HepG2 (cell line): ENCODE measurements around the gene GCLM. TPM values are rescaled to one million over a fixed set of nuclear protein-coding genes. Genes with fewer than 3 reads are reported as not detected.

Experiments used
- CAMTA2 ChIP-seq: sonication (generic); formaldehyde crosslinking; IDR thresholded peaks from 2 replicates; pipeline ENCODE4 v1.4.0; 2020; ENCODE audit warnings: mild to moderate bottlenecking, missing genetic modification reagents, borderline replicate concordance
- FOXC1 ChIP-seq: sonication (generic); formaldehyde crosslinking; IDR thresholded peaks from 2 replicates; pipeline ENCODE4 v1.8.0; 2022; ENCODE audit warnings: mild to moderate bottlenecking, missing genetic modification reagents, borderline replicate concordance
- FOXK2 ChIP-seq: fragments of 450-650 bp; IDR thresholded peaks from 2 replicates; pipeline ENCODE4 v1.6.1; 2016
- JARID2 ChIP-seq: sonication (generic); formaldehyde crosslinking; IDR thresholded peaks from 2 replicates; pipeline ENCODE4 v1.8.1; 2023; ENCODE audit warnings: missing genetic modification reagents, inconsistent platforms; ENCODE audit not compliant: insufficient replicate concordance
- MIER2 ChIP-seq: IDR thresholded peaks from 2 replicates; pipeline ENCODE4 v1.6.1; 2016; ENCODE audit warnings: missing biosample characterization, missing genetic modification reagents
- MXI1 ChIP-seq: IDR thresholded peaks from 3 replicates; pipeline ENCODE4 v1.6.1; 2012; ENCODE audit warnings: low read depth, low read length, inconsistent platforms, borderline replicate concordance
- NFRKB ChIP-seq: fragments of 450-650 bp; IDR thresholded peaks from 2 replicates; pipeline ENCODE4 v1.6.1; 2017
- RFXANK ChIP-seq: IDR thresholded peaks from 2 replicates; pipeline ENCODE4 v1.6.1; 2016
- ZBTB38 ChIP-seq: sonication (generic); formaldehyde crosslinking; IDR thresholded peaks from 2 replicates; pipeline ENCODE4 v1.5.1; 2020; ENCODE audit warnings: mild to moderate bottlenecking, missing genetic modification reagents
- ZBTB44 ChIP-seq: sonication (generic); formaldehyde crosslinking; IDR thresholded peaks from 2 replicates; pipeline ENCODE4 v1.4.0; 2020; ENCODE audit warnings: missing genetic modification reagents
- ZFP41 ChIP-seq: sonication (generic); formaldehyde crosslinking; IDR thresholded peaks from 2 replicates; pipeline ENCODE4 v1.4.0; 2020; ENCODE audit warnings: mild to moderate bottlenecking, missing genetic modification reagents, borderline replicate concordance
- ZHX1 ChIP-seq: sonication (generic); formaldehyde crosslinking; IDR thresholded peaks from 2 replicates; pipeline ENCODE4 v1.8.1; 2022; ENCODE audit warnings: low read depth, mild to moderate bottlenecking, missing genetic modification reagents
- ZNF136 ChIP-seq: sonication (generic); formaldehyde crosslinking; IDR thresholded peaks from 2 replicates; pipeline ENCODE4 v1.8.1; 2022; ENCODE audit warnings: low read depth, mild to moderate bottlenecking, moderate library complexity, missing genetic modification reagents
- ZNF207 ChIP-seq: fragments of 450-650 bp; IDR thresholded peaks from 2 replicates; pipeline ENCODE4 v1.6.1; 2016; ENCODE audit warnings: antibody characterized with exemption, borderline replicate concordance
- ZNF326 ChIP-seq: sonication (generic); formaldehyde crosslinking; IDR thresholded peaks from 2 replicates; pipeline ENCODE4 v1.4.0; 2020; ENCODE audit warnings: missing genetic modification reagents, borderline replicate concordance
- ZNF614 ChIP-seq: IDR thresholded peaks from 2 replicates; pipeline ENCODE4 v1.6.1; 2018; ENCODE audit warnings: missing biosample characterization, missing genetic modification reagents, inconsistent platforms, borderline replicate concordance
- ZNF646 ChIP-seq: sonication (generic); formaldehyde crosslinking; IDR thresholded peaks from 2 replicates; pipeline ENCODE4 v1.9.0; 2021; ENCODE audit warnings: mild to moderate bottlenecking, missing genetic modification reagents
- ZNF720 ChIP-seq: sonication (generic); formaldehyde crosslinking; IDR thresholded peaks from 2 replicates; pipeline ENCODE4 v1.4.0; 2020; ENCODE audit warnings: missing genetic modification reagents
- ZNF737 ChIP-seq: sonication (generic); formaldehyde crosslinking; IDR thresholded peaks from 2 replicates; pipeline ENCODE4 v1.5.0; 2020; ENCODE audit warnings: missing genetic modification reagents, mild to moderate bottlenecking, borderline replicate concordance
- polyA plus RNA-seq, 8 experiments: library from polyadenylated mRNA; depleted of rRNA in 3 of 8; stranded (reverse) in 7 of 8; unstranded in 1 of 8; fragments of >200 nt; fragmentation: Illumina TruSeq in 4 of 8; extraction: Trizol in 4 of 8; gene quantifications; 2 replicates each; pipeline versions ENCODE4 v1.2.1 to v1.2.3, GENCODE V29; 2011 to 2016; ENCODE audit warnings: low read depth in 4 of 8, missing spikeins in 1 of 8, mixed read lengths in 1 of 8; ENCODE audit not compliant: insufficient read depth in 1 of 8
- total RNA-seq, 5 experiments: library from RNA; depleted of rRNA; stranded (reverse); fragments of >200 nt; fragmentation: Illumina TruSeq; extraction: Trizol; gene quantifications; 2 replicates each; pipeline ENCODE4 v1.2.3, GENCODE V29; 2016; ENCODE audit warnings: low read depth in 1 of 5

The GCLM gene
- total and polyA plus RNA-seq, 2 of the 13 experiments (the other 11 are each of a cell fraction or from before 2014, with no cell fraction given), result 8.7 to 29.9 TPM

GRCh38 chr1:93908394-93909145 is 660 bp downstream of the GCLM start (continued):
- no peak for TF ChIP-seq ZNF646 (CRISPR knock-in tag)
- no peak for TF ChIP-seq ZNF326 (CRISPR knock-in tag)
- TF ChIP-seq ZNF737 (CRISPR knock-in tag), result no peak
- TF ChIP-seq FOXC1, result peak; percentile 33; the same call in 1 of the 2 replicates
- no peak for TF ChIP-seq ZNF207
- TF ChIP-seq ZNF720 (CRISPR knock-in tag), result no peak
- TF ChIP-seq CAMTA2 (CRISPR knock-in tag), result no peak
- TF ChIP-seq ZNF614, result no peak
- no peak for TF ChIP-seq ZBTB44 (CRISPR knock-in tag)
- TF ChIP-seq NFRKB, result no peak
- TF ChIP-seq ZHX1 (CRISPR knock-in tag), result no peak
- TF ChIP-seq MXI1, result 0 out of 3 replicates have a peak, but pooled peaks have one; percentile 31
- no peak for TF ChIP-seq ZFP41 (CRISPR knock-in tag)
- no peak for TF ChIP-seq FOXK2
- TF ChIP-seq RFXANK, result 0 out of 2 replicates have a peak, but pooled peaks have one; percentile 10
- TF ChIP-seq ZNF136 (CRISPR knock-in tag), result no peak
- TF ChIP-seq JARID2 (CRISPR knock-in tag), result no peak
- no peak for TF ChIP-seq MIER2
- TF ChIP-seq ZBTB38, result no peak
